Right lung (tissue), 10 donors: ENCODE measurements around the gene COL26A1. TPM values are rescaled to one million over a fixed set of nuclear protein-coding genes. Genes with fewer than 3 reads are reported as not detected.
"Not testable (repeated sequence)": the region's sequence is repeated elsewhere in the genome, so short reads cannot be mapped to it uniquely, and the experiment has no call there.

Experiments used
- DNase-seq, 2 donors: peaks; one replicate each; pipeline ENCODE4 v3.0.0-alpha.2; 2013
- long read RNA-seq, 8 donors: transcript quantifications; one replicate each; lab custom pipeline, GENCODE V29; 2026
- polyA plus RNA-seq, 5 donors: library from polyadenylated mRNA; unstranded; fragments of 120-200 nt; gene quantifications; one replicate each; pipeline versions ENCODE4 v1.2.1 to v1.2.3, GENCODE V29; 2013; ENCODE audit warnings: inconsistent platforms in 1 of 5, low replicate concordance in 1 of 5; ENCODE audit not compliant: insufficient read length in 5 of 5, insufficient read depth in 1 of 5

COL26A1 gene
- polyA plus RNA-seq = 1 to 10 TPM; 5.9 to 8.6 (median 6.0) TPM
- long read RNA-seq, donor 1, partial matches to known transcripts = 0 of 2 reads
- long read RNA-seq, donor 1, other reads (novel, unspliced or antisense) = 0 of 2 reads
- long read RNA-seq, donor 2, partial matches to known transcripts = 0 of 5 reads
- long read RNA-seq, donor 2, other reads (novel, unspliced or antisense) = 0 of 5 reads
- long read RNA-seq, donor 3, partial matches to known transcripts = 0 of 1 reads
- long read RNA-seq, donor 3, other reads (novel, unspliced or antisense) = 0 of 1 reads
- long read RNA-seq, donor 4, partial matches to known transcripts = 0 of 2 reads
- long read RNA-seq, donor 4, other reads (novel, unspliced or antisense) = 0 of 2 reads
- long read RNA-seq, donor 5, partial matches to known transcripts = 0 of 3 reads
- long read RNA-seq, donor 5, other reads (novel, unspliced or antisense) = 0 of 3 reads
- long read RNA-seq, donor 6, partial matches to known transcripts = 0 of 2 reads
- long read RNA-seq, donor 6, other reads (novel, unspliced or antisense) = 0 of 2 reads
- long read RNA-seq, donor 7, partial matches to known transcripts = 6 of 8 reads
- long read RNA-seq, donor 7, other reads (novel, unspliced or antisense) = 0 of 8 reads
- long read RNA-seq, donor 8 = 0 reads

DNA sequence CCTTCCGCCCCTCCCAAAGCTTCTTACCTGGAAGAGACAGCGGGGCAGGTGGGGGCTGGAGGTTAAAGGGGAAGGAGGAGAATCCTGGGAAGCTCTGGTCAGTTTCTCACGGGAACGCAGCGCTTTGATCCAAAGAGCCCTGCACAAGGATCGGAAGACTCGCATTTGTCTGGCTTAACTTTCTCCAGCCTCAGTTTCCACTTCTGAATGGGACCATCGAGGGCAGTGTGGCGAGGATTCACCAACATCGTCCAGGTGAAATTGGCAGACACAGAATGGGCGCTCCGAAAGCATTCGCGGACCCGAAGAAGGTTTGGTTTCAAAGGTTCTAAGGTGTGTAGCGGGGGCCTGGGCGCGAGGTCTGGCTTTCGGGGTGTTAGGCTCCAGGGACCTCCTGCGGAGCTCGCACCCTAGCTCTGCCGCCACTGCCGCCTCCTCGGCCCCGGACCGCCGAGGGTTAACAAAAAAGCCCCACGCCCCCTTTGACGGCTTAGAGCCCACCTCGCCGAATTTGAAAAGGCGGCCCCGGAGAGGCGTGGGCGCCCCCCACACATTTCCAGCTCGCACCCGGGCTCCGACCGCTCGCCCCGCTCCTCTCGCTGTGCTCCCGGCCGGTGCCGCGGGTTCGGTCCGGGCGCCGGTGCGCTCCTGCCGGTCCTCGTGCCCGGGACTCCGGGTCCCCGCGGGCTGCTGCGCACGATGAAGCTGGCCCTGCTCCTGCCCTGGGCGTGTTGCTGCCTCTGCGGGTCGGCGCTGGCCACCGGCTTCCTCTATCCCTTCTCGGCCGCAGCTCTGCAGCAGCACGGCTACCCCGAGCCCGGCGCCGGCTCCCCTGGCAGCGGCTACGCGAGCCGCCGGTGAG is at the start of gene COL26A1:
COL26A1 (plus strand) TSS at position 542 of the 862 bp plus-strand sequence; CDS start at position 700, 158 bp downstream.
- DNase-seq = peak in 1 of 2 donors; percentile 29

DNA sequence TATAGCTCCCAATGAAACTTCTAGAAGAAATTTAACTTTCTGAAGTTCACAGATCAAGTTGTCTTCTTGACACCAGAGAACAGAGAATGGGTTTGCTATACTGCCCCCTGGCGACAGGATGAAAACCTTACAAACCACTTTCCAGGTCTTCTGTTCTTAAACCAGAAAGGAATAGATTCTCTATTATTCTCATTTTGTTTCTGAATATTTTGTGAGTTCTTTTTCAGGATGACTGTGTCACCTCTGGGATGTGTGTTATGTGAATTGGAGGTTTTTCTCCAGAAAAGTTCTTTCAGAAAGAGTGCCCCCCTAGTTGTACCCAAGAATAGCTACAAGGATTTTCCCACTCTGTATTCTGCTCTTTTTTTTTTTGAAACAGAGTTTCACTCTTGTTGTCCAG is 47.3 kb upstream of the COL26A1 start:
- no peak for DNase-seq

GRCh38 chr7:101319401-101319800 is 43.3 kb upstream of the COL26A1 start:
- DNase-seq = no peak

- DNase-seq = peak; percentile 93
Observed at GRCh38 chr7:101321491-101322401, 40.9 kb upstream of the COL26A1 start, which contains the start of gene IFT22. Gene IFT22 (minus strand): TSS chr7:101321812. CDS start chr7:101321709, 103 bp downstream.

DNA sequence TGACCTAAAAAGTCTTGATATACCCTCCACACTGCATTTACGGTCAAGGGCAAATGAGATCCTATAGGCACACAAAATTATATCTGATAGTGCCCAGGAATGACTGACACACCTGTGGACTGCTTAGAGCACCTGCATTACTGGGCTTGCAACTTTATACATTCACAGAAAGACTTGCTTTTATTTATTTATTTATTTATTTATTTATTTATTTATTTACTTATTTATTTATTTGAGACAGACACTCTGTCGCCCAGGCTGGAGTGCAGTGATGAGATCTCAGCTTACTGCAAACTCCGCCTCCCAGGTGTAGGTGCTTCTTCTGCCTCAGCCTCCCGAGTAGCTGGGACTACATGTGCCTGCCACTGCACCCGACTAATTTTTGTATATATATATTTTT is 34.5 kb upstream of the COL26A1 start:
- no peak for DNase-seq

GRCh38 chr7:101330011-101330484 is 32.6 kb upstream of the COL26A1 start:
- no peak for DNase-seq

- DNase-seq = no peak
Observed at GRCh38 chr7:101332026-101332425, 30.6 kb upstream of the COL26A1 start.

DNA sequence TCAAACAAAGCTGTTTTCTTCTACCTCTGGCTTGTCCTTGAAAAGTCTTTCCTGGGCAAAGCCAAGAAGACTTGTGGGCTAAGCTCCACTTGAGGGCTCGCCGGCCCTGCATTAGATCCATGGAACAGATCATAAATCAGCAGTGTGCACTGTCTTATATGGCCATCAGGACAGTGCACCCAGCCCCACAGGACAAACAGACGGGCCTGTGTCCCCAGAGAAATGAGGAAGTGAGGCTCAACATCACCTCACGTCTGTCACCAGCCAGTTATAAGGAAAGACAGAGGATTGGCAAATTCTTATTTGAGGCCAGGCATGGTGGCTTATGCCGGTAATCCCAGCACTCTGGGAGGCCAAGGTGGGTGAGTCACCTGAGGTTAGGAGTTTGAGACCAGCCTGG is 28.8 kb upstream of the COL26A1 start:
- no peak for DNase-seq

DNA sequence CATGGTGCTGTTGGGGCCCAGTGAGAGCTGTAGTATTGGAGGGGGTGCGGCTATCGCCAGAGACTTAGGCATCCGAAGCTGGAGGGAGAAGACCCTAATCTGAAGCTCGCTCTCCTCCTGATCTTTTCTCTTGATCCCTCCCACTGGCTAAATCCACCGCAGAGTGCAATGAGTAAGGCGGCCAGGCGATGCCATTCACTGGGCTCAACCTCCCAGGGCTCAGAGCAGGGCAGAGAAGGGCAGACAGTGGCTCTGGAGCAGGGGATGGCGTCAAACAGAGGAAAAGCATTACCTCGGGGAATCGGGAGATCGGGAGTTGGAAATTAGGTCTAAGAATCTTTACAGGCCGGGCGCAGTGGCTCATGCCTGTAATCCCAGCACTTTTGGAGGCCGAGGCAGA is 22.3 kb upstream of the COL26A1 start:
- DNase-seq = no peak

DNA sequence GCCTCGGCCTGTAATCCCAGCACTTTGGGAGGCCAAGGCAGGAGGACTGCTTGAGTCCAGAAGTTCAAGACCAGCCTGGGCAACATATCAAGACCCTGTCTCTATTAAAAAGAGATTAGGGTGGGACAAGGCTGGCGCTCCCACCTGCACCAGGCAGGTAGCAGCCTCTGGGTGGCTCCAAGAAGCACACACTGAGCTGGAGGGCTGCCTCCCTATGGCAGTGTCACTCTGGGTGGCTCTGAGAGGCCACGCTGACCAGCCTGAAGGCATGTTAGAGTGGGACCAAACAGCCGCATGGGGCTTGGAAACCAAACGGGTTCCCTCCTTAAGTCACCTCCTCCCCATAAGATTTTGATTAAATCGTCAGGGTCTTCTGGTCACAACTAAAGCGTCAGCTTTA is 19.8 kb upstream of the COL26A1 start:
- DNase-seq = no peak

- DNase-seq = no peak
Observed at GRCh38 chr7:101347477-101347876, 15.2 kb upstream of the COL26A1 start.

DNA sequence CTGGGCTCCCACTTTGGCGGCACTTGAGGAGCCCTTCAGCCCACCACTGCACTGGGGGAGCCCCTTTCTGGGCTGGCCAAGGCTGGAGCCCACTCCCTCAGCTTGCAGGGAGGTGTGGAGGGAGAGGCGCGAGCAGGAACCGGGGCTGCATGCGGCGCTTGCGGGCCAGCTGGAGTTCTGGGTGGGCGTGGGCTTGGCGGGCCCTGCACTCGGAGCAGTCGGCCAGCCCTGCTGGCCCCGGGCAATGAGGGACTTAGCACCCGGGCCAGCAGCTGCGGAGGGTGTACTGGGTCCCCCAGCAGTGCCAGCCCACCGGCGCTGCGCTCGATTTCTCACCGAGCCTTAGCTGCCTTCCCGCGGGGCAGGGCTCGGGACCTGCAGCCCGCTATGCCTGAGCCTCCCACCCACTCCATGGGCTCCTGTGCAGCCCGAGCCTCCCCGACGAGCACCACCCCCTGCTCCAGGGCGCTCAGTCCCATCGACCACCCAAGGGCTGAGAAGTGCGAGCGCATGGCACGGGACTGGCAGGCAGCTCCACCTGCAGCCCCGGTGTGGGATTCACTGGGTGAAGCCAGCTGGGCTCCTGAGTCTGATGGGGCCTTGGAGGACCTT is 14.1 kb upstream of the COL26A1 start:
- DNase-seq = not testable (repeated sequence)

DNA sequence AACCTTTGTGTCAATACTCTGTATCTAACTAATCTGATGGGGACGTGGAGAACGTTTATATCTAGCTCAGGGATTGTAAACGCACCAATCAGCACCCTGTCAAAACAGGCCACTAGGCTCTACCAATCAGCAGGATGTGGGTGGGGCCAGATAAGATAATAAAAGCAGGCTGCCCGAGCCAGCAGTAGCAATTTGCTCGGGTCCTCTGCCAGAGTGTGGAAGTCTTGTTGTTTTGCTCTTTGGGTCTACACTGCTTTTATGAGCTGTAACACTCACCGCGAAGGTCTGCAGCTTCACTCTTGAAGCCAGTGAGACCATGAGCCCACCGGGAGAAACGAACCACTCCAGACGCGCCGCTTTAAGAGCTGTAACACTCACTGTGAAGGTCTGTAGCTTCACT is 13.4 kb upstream of the COL26A1 start:
- not testable (repeated sequence) for DNase-seq

- no peak for DNase-seq
Observed at GRCh38 chr7:101352920-101353308, 9.8 kb upstream of the COL26A1 start.

- DNase-seq = no peak
Observed at GRCh38 chr7:101357433-101357832, 5.2 kb upstream of the COL26A1 start.

GRCh38 chr7:101363196-101363733 is 590 bp downstream of the COL26A1 start:
- DNase-seq = no peak

DNA sequence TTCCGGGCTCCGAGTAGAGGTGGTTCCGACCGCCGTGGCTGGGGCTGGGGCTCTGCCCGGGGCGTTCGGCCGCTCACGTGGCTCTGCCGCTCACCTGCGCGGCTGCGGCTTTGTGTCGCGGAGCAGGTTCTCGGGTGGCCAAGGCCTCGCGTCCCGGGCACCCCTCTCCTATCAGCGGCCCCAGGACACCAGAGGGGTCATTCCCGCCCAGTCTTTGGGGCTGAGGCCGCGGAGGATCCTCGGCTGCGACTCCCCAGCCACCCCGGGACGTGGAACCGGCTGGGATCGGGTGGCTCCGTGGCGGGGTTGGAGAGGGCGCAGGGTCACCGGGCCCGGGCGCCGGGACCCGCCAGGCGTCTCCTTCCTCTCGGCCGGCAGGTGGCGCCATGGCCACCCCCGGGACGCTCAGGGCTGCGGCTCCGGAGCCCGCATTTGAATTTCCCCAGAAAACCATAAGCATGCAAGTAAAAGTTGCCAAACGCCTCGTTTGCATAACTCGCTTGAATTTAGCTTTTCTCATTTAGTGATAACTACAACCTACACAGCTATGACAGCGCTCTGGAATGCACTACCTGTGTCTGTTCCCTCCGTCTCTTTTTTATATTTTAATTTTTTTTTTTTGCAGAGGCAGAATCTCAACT is 1.2 kb downstream of the COL26A1 start:
- DNase-seq = peak; percentile 65

DNA sequence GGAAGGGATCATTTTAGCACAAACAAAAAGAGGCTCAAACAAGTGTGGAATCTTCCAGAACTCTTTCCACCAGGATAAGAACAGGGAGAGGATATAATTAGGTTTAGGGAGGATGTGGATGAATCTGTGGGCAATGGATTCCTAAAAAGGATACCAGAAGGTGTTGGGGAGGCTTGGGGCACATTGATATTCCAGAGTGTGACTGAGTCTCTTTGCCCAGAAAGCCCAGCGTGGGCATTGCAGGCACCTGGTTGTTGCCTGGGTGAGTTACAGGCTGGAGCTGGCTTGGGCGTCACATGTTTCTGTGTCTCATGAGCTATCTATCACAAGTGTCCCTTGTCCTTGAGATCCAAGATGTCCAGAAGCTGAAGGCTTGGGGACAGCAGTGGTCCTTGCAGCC is 3.3 kb downstream of the COL26A1 start:
- DNase-seq = no peak

DNA sequence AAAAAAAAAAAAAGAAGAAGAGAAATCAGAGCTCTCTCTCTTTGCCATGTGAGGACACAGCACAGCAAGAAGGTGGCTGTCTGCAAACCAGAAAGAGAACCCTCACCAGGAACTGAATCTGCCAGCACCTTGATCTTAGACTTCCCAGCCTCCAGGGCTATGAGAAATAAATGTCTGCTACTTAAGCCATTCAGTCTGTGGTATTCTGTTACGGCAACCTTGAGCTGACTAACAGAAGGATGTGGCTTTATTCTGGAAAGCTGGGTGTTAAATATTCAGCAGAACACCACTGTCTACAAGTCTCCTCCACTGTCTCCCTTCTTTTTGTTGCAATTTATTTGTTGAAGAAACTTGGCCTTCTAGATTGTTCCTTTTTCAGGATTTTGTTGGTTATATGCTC is 5.0 kb downstream of the COL26A1 start:
- no peak for DNase-seq
